ENCODE data around the gene FLRT2.

The FLRT2 gene

DNA sequence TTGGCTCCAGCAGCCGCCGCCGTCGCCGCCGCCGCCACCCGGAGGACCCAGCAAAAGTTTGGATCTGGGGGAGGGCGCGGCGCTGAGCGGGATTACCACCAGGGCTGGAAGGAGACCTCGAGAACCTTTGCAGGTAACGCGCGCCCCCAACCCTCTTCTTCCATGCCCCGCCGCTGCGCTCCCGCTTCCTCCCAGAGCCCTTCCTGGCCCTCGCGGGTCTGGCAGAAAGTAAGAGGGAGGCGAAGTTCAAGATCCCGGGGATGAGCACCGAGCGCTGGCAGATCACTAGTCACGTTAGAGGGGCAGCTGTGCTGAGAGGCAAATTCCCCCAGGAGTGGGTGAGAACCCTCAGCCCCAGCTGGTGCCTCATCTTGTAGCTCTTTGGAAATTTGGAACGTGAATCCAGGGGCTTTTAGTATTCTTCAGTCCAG is 3.9 kb downstream of the FLRT2 start:
- TF ChIP-seq, protein P1, sequence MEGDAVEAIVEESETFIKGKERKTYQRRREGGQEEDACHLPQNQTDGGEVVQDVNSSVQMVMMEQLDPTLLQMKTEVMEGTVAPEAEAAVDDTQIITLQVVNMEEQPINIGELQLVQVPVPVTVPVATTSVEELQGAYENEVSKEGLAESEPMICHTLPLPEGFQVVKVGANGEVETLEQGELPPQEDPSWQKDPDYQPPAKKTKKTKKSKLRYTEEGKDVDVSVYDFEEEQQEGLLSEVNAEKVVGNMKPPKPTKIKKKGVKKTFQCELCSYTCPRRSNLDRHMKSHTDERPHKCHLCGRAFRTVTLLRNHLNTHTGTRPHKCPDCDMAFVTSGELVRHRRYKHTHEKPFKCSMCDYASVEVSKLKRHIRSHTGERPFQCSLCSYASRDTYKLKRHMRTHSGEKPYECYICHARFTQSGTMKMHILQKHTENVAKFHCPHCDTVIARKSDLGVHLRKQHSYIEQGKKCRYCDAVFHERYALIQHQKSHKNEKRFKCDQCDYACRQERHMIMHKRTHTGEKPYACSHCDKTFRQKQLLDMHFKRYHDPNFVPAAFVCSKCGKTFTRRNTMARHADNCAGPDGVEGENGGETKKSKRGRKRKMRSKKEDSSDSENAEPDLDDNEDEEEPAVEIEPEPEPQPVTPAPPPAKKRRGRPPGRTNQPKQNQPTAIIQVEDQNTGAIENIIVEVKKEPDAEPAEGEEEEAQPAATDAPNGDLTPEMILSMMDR (conservative IDR thresholded peaks at IDR 0.05; ENCODE audit: control insufficient read depth, insufficient read depth, low read depth, low read length), result no peak
- peak; percentile 37 for DNase-seq (ENCODE audit: low read depth)
- peak overlapping the region; percentile 84 for H3K4me3 ChIP-seq (ENCODE audit: control insufficient read depth, low read depth, low read length)

DNA sequence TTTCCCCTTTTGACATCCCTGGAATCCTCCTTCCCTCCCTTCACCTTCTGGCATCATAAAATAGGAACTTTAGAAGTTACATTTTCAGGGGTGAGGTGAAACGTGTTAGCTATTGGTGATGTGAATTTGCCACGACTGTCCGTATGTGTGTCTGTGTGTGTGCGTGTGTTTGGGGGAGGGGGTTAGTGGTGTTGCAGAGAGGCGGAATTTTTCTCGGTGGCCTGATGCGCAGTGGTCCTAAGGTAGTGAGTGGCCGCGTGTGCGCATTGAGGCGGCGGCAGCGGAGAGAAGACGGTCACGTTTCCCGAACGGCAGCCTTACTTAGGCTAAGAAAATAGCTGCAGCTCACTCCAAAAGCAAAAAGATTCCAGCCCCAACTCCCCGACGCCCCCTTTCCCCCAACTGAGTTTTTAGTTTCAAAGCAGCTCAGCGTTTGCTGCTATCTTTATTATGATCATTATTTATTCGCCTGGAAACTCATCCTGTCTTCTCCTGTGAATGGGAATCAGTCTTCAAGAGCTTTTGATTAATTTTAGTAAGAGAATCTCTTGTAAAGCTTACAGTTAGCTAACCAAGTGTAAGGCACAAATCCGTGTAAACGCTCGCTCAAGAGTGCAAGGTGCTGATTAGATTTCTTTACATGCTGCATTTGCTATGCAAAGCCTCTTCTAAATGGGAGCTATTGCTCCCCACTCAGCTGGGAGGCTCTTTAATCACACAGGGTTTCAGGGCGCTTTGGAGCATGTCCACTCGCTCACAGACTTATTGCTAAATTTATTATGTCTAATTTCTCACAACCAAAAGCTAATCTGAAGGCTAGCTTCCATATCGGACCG is 4.7 kb downstream of the FLRT2 start:
- TF ChIP-seq, protein P1 (conservative IDR thresholded peaks at IDR 0.05; ENCODE audit: control insufficient read depth, insufficient read depth, low read depth, low read length), result no peak
- DNase-seq (ENCODE audit: low read depth), result peak; percentile 28
- H3K4me3 ChIP-seq (ENCODE audit: control insufficient read depth, low read depth, low read length), result peak overlapping the region; percentile 84

DNA sequence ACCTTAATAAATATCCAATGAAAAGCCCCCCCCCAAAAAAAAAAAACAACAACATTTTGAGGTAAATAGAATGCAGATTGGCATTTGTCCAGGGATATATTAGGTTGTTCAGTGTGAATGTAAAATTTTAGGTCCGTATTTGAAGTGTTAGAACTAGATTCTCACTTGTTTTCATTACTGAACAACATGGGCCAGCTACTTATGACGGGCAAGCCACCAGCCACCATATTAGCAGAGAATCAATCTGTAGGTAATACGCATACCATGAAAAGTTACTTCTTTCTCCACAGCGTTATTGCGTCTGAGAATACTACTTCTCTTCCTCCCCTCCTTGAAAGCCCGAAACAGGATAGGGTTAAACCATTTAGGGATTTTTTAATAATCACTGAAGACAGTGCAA is 5.4 kb downstream of the FLRT2 start:
- TF ChIP-seq, protein P1 (conservative IDR thresholded peaks at IDR 0.05; ENCODE audit: control insufficient read depth, insufficient read depth, low read depth, low read length), result no peak

DNA sequence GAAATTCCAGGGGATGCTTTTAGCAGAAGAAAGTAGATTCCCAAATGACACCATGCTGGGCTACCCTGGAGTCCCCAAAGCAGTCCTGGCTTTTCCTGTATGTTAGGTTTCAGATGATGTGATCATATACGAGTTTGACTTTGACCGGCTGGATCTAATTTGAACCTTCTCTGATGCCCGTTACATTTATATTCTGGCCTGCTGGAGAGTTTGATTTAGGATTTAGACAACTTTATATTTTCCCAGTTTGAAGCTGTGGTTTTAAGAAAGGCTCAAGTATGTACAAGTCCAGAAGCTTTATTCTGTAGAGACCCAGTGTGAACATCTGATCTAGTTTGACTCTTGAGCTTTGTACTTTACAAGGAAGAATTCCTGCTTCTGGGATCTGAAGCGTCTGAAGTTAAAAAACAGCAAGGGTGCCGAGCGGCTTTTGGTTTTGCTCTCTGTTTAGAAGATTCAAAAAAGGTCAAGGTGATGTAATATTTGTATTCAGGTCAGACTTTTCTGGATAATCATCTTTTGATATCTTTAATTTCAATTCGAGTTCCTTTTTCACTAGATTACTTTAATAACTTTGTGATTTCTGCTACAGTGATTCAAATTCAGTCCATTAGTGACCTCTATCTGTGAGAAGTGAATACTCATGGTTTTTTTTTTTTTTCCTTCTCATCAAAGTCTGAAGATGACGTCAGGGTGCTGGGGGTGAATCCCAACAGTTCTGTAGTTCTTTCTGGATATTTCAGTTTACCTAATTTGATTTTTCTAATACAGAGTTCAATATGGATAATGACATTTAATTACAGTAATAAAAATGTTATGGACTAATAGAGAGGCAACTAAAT is 6.3 kb downstream of the FLRT2 start:
- TF ChIP-seq, protein P1 (conservative IDR thresholded peaks at IDR 0.05; ENCODE audit: control insufficient read depth, insufficient read depth, low read depth, low read length), result peak; percentile 49
- peak overlapping the region; percentile 30 for H3K4me3 ChIP-seq (ENCODE audit: control insufficient read depth, low read depth, low read length)
- DNase-seq (ENCODE audit: low read depth), result peak; percentile 79

More for the DNA sequence above, 5.4 kb downstream of the FLRT2 start:
- peak overlapping the region; percentile 84 for H3K4me3 ChIP-seq (ENCODE audit: control insufficient read depth, low read depth, low read length)
- DNase-seq (ENCODE audit: low read depth), result no peak

DNA sequence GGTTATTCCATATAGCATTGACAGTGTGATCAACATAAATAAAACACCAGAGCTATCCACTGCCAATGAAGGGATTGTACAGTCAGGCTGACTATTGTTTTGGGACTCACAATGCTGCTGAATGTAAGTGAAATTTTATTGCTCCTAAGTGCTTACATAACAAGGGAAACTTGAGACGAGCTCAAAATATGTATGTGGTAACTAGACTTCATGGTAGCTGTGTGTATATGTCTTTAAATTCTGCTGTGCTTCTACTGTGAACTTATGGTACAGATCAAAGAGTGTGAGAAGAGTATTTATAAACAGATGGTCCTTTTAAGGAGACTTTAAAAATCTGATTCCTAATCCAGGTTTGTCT is 6.9 kb downstream of the FLRT2 start:
- TF ChIP-seq, protein P1 (conservative IDR thresholded peaks at IDR 0.05; ENCODE audit: control insufficient read depth, insufficient read depth, low read depth, low read length), result no peak
- DNase-seq (ENCODE audit: low read depth), result peak; percentile 46
- H3K4me3 ChIP-seq (ENCODE audit: control insufficient read depth, low read depth, low read length), result no peak overlapping the region

DNA sequence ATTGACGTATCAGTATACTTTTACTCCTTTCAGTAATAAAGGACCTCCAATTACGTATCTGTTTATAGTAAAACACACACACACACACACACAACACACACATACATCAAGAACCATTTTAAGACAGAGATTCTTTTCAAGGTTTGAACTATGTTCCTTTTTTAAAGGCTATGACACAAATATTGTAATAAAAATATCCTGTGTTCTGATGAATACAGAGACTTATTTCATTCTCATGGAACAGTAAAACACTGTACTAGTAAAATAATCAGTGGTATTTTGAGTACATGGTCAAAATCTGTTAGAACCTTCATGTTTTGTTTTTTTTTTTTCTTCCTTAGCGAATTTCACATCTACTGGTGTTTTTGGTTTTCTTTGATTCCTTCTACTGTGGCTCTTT is 7.6 kb downstream of the FLRT2 start:
- DNase-seq (ENCODE audit: low read depth), result no peak
- TF ChIP-seq, protein P1 (conservative IDR thresholded peaks at IDR 0.05; ENCODE audit: control insufficient read depth, insufficient read depth, low read depth, low read length), result no peak
- no peak overlapping the region for H3K4me3 ChIP-seq (ENCODE audit: control insufficient read depth, low read depth, low read length)
